ENCODE results near the gene IMP3. TPM values are rescaled to one million over a fixed set of nuclear protein-coding genes. Genes with fewer than 3 reads are reported as not detected.

The IMP3 gene
- total and polyA plus RNA-seq, 8 donors, result 18.7 to 39.6 (median 30.8) TPM

- DNase-seq, result peak in 2 of 6 donors; percentile 62 to 78
- intact Hi-C loops (cut with DNase I), result no loop called here
- peak; percentile 21 to 72 (median 49) for ATAC-seq
- 38 to 42% methylated on average over 14 of the region's 14 CpGs for WGBS, 2 donors
- no peaks in the 10 kb centered on the region for H3K36me3 ChIP-seq
- peak overlapping the region in 1 of 4 donors; percentile 63 for H3K27ac ChIP-seq
- H3K27me3 ChIP-seq, result no peaks in the 10 kb centered on the region
- no peak for TF ChIP-seq CTCF (IDR thresholded peaks at IDR 0.05)
- FAIRE-seq, result no peak
- peaks cover 9 to 14% (median 10%) of the 10 kb centered on the region in 3 donors for H3K4me1 ChIP-seq
- no peaks in the 10 kb centered on the region for H3K9me3 ChIP-seq
- no peak overlapping the region for H3K4me3 ChIP-seq
Observed at GRCh38 chr15:75672646-75673425, 32.8 kb upstream of the IMP3 start.

GRCh38 chr15:75671730-75672602 is 31.9 kb upstream of the IMP3 start:
- Histone ChIP-seq H3K36me3 (no peaks in the 10 kb centered on the region), H3K4me1 (peaks cover 9 to 14% (median 10%) of the 10 kb centered on the region in 3 donors), H3K27me3 (no peaks in the 10 kb centered on the region), H3K9me3 (no peaks in the 10 kb centered on the region), H3K4me3 (no peak overlapping the region), H3K27ac (peak overlapping the region in 2 of 4 donors; percentile 3 to 63)
- FAIRE-seq, result no peak
- intact Hi-C loops (cut with DNase I), result no loop called here
- no peak for ATAC-seq
- WGBS, 2 donors, result 71 to 73% methylated on average over 11 of the region's 11 CpGs
- no peak for DNase-seq
- no peak for TF ChIP-seq CTCF (IDR thresholded peaks at IDR 0.05)

- WGBS, 2 donors, result 85 to 86% methylated on average over 6 of the region's 6 CpGs
- FAIRE-seq, result no peak
Observed at GRCh38 chr15:75669879-75670212, 29.8 kb upstream of the IMP3 start.

GRCh38 chr15:75669191-75669878 is 29.3 kb upstream of the IMP3 start:
- no peak overlapping the region for H3K4me3 ChIP-seq
- intact Hi-C loops (cut with DNase I), result no loop called here
- DNase-seq (peak in 5 of 6 donors; percentile 62 to 77 (median 71)), FAIRE-seq (no peak), ATAC-seq (peak; percentile 20 to 42 (median 26))
- no peaks in the 10 kb centered on the region for H3K27me3 ChIP-seq
- H3K4me1 ChIP-seq, result peaks cover 9 to 17% (median 10%) of the 10 kb centered on the region in 3 donors
- TF ChIP-seq CTCF (IDR thresholded peaks at IDR 0.05), result no peak
- H3K36me3 ChIP-seq, result no peaks in the 10 kb centered on the region
- H3K27ac ChIP-seq, result peak overlapping the region in 1 of 4 donors; percentile 62
- no peaks in the 10 kb centered on the region for H3K9me3 ChIP-seq
- 66 to 69% methylated on average over 14 of the region's 14 CpGs for WGBS, 2 donors

More at GRCh38 chr15:75669879-75670212, 29.8 kb upstream of the IMP3 start:
- intact Hi-C loops (cut with DNase I), result no loop called here
- DNase-seq, result peak in 1 of 6 donors; percentile 35
- no peak for TF ChIP-seq CTCF (IDR thresholded peaks at IDR 0.05)
- ATAC-seq, result no peak
- H3K27ac ChIP-seq, result no peak overlapping the region
- no peaks in the 10 kb centered on the region for H3K36me3 ChIP-seq
- H3K4me1 ChIP-seq, result peaks cover 9 to 17% (median 10%) of the 10 kb centered on the region in 3 donors
- H3K27me3 ChIP-seq, result no peaks in the 10 kb centered on the region
- H3K4me3 ChIP-seq, result no peak overlapping the region
- H3K9me3 ChIP-seq, result no peaks in the 10 kb centered on the region
